Glomerular visceral epithelial cell (primary cell): ENCODE results near the gene FGF12.
"Not testable (repeated sequence)": the region's sequence is repeated elsewhere in the genome, so short reads cannot be mapped to it uniquely, and the experiment has no call there.

Source experiments
- DNase-seq: peaks from one replicate; pipeline ENCODE4 v3.0.0-alpha.2; 2016; ENCODE audit errors: extremely low spot score

FGF12 gene

DNA sequence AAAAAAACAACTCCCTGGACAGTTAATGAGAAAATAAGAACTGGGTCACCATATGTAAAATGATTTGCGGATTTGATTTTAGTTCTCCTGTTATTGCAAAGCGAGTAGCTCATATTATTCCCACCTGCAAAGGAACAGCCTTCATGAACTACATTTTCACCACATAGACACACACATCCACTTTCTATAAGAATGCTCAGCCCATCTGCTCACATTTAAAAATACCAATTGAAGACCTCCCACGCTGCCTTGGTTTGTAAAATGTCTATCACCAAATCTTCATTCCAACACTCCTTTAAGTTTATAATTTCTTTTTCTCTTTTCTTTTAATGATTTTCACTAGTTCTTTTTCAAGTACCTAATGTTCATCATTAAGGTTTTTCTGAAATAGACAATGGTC is 148.6 kb downstream of the FGF12 start:
- DNase-seq: no peak

DNA sequence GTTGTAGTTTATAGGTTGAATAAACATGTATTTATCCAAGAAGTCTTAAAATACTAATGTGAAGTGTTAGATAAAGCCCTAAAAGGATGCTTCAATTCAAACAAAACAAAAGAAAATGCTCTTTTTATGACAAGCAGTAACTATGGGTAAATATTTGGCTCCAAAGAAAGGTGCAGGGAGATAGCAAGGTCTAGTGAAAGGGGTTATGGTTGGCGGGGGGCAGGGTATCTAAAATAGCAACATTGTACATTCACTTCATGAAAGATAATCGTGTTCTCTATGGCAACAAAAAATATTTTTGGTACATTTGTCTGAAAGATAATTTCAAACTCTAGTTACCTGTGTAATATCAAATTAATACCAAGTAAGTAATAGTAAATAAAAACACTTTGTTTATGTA is 149.5 kb downstream of the FGF12 start:
- DNase-seq: no peak

DNA sequence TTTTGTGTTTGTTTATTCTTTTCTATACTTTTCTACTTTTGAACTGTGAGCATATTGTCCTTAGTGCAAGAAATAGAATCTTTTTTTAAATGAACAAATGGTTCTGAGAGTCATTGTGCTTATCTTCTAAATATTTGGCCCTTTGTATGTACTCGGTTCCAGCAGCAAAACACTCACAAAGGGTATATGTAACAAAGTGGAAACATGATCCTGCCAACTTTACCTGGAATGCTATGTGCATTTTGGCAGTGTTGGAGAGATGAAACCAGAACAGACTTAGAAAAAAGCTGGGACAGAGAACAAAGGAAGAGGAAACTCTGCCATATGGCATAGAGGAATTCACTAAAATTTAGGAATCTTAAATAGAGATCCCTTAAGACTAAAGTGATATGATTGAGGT is 150.1 kb downstream of the FGF12 start:
- DNase-seq: no peak

DNA sequence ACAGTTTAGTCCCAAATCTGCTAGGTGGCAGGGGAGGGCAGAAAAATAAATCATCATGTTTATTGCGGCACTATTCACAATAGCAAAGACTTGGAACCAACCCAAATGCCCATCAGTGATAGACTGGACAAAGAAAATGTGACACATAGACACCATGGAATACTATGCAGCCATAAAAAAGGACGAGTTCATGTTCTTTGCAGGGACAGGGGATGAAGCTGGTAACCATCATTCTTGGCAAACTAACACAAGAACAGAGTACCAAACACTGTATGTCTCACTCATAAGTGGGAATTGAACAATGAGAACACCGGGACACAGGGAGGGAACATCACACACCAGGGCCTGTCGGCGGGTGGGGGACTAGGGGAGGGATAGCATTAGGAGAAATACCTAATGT is 150.6 kb downstream of the FGF12 start:
- not testable (repeated sequence) for DNase-seq

DNA sequence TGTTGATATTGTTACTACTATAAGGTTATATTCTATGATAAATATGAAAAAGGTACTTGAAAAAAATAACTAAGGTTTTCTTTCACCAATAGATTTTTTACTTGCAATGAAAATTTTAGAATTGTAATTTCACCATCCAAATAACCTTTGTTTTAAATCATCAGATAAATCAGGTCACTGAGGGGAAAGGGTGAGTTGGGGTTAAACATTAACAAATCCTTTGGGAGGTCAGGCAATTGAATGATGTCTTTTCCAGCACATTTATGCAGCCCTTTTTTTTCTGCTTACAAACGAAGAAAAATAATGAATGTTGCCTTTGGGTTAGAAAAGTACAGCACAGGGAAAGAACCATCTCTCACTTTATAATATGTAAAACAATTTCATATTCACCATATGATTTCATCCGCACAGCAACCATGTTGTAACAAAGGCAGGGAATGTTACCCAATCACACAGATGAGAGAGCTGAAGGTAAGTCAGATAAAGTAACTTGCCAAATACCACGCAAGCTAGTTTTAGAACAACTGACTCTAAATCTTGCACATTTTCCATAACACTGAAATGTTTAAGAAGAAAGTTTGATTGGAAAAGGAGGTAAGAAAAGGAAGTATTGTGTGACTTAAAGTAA is 151.3 kb downstream of the FGF12 start:
- no peak for DNase-seq

DNA sequence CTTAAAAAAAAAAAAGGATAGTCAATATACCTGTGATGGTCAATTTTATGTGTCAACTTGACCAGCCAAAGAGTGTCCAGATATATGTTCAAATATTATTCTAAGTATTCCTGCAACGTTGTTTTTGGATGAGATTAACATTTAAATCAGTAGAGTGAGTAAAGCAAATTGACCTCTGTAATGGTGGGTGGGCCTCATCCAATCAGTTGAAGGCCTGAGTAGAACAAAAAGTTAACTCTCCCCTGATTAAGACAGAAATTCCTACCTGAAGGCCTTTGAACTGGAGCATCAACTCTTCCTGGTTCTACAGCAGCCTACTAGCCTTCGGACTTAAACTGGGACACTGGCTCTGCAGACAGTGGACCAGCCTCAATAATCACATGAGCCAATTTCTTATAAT is 154.1 kb downstream of the FGF12 start:
- DNase-seq: no peak

DNA sequence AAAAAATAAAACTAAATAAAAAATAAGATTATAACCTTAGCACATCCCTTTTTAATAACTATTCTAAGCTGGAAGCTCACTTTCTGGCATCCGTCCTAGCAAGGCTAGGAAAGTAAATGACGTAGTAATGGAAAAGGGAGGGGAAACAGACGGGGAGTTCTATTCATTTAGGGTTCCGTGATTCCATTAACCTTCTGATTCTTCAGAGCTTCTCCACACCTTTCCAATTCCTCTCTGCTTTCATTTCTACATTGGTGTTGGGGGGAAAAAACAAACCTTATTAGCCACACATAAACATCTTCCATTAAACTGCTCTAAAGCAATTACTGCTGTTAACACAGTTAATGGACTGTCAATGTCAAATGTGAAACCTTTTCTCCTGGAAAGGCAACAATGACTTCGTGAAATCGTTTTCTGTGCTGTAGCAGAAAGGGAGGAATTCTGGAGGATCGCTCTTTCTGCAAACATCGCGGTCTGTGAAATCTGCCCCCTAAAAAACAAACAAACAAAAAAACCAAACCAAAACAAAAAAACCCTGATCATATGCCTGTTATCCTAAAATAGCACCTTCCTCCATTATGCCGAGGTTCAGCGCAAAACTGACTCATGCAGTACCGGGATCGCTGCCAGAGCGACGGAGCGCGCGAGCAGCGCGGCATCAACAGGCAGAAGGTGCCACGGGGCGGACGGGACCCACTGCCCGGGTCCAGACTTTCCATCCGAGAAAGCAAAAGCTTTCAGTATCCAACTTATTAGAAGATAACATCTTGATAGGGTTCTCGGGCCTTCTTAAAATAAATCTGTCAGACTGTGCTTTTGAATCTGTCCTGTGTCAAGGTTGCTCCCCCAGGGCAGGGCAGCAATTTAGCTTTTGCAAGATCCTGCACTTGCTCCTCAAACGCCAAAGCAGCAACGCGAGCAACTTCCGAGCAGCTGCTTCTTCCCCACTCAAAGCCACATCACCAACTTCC is 156.2 kb downstream of the FGF12 start:
- DNase-seq: peak; percentile 43

DNA sequence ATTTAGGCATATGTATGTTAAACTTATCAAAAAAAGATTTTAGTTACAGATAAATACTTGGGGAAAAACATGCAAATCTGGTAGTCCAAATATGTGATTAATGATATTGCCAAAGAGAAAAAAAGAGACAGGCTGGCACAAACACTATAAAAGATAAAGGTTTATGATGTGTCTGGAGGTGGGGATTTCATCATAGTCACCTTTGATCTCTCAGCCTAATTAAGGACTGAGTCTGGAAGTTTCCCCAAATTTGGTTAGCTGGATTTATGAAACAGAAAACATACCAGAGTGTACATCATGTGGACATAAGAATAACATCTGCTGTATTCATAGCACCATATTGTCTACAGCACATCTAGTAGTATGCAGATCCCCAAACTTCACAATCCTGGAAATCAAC is 157.0 kb downstream of the FGF12 start:
- DNase-seq: no peak

DNA sequence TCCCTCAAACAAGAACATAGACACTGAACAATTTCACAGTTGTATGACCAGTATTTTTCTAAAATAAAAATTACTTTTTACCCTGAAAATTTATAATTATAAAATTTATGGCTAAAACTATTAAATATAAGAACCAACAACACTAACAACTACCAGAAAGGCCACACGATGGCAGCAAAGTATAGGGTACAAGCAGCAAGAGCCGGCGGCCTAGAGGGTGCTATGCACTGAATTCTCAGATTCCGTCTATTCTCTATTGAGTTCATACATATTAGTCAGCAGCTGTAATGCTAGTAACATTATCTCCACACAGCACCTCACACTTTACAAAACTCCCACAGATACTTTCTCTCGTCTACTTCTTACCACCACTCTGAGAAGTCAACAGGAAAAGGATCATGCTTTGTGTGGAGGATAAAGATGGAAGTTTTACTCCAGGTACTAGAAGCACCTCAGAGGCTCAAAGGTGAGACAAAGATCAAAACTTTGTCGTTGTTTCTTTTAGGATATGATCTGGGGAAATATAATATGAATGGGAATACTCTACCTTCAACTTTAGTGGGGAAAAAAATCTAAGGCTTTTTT is 160.5 kb downstream of the FGF12 start:
- peak; percentile 69 for DNase-seq

DNA sequence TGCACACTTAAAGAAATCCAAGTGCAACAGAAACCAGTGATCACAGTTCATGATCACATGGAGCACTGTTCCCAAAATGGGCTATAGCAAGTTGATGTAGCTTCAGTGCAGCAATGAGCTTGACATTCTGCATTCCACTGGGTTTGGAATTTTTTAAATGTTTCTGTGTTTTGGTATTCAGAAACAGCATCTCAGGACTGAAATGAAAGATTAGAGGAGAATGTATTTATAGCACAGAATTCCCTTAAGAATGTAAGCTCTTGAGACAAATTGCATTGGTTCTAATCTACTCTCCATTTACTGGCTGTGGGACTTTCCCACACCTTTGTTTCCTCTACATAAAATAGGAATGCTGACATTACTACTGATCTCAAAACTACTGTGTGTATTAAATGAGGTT is 162.7 kb downstream of the FGF12 start:
- DNase-seq: no peak

DNA sequence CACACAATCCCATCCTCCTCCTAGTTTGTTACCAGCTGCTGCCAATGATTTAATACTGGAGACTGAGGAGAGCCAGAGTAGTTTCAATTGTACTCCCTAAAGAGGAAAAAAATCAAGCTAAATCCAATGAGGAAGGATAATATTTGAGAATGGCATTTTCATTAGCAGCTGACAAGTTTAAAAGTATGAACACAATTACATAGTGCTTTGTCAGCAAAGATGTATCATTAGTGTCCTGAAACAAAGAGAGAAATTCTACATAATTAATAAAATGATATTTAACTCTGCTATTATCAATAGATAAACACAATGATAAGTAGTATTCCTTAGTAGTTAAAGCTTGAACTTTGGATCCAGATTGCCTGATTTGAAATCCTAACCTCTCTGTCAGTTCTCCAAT is 163.9 kb downstream of the FGF12 start:
- DNase-seq: no peak

DNA sequence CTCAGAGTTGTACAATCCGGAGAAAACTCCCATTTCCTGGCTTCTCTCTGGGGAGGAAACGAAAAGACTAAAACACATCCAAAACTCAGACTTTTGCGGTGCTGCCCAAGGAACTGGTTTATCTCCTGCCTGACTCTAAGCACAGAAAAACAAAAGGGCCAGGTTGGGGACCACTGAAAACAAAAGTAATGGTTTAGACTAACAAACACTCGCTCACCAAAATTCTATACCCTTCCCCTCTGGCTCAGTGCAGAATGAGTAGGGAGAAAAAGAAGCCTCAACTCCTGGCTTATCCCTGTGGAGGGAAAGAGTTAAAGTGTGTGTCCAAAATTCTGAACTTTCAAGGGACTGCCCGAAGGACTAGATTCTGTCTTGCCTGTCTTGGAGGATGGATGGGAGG is 173.6 kb downstream of the FGF12 start:
- no peak for DNase-seq

DNA sequence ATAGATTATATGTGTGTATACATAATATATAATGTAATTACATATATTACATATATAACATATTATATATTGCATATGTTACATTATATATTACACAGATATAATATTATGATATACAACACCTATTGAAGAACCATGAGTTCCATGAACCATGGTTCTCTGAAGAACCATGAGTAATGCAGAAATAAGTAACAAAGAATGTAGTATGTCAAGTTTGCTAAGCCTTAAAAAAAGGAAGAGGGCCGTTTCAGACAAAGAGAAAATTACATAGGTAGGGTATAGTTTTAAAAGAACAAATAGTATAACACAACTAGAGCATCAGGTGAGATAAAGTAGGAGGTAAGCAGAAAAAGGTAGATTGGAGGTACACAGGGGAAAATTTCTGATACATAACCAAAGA is 177.0 kb downstream of the FGF12 start:
- DNase-seq: no peak

DNA sequence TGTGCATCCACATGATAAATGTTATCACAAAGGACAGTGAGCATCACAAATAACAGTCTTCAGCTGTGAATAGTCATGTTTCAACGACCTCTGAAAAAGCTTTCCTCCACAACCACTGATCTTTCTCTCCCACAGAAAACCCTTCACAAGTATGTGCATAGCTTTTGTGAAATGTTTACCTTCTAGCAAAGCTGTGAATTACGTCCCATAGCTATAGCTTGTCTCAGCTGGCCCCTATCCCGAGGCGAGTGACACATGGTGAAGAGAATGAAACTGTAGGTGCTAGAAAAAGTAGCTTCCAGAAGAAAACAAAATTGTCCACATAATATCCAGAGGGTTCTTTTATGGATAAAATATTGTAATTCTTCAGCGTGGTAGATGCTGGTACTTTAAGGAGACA is 182.0 kb downstream of the FGF12 start:
- DNase-seq: no peak

DNA sequence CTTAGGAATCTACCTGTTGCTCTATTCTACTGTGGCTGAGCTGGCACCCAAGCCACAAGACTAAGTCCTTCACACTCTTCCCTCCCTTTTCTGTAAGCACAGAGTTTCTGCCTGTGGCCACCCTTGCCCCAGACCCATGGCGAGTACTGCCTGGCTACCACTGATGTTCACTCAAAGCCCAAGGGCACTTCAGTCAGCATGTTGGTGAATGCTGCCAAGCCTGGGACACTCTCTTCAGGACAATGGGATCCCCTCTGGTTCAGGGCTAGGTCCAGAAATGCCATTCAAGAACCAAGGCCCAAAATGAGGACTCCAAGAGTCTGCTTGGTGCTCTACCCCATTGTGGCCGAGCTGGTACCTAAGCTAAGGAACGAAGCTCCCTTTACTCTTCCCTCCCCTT is 184.2 kb downstream of the FGF12 start:
- DNase-seq: no peak

DNA sequence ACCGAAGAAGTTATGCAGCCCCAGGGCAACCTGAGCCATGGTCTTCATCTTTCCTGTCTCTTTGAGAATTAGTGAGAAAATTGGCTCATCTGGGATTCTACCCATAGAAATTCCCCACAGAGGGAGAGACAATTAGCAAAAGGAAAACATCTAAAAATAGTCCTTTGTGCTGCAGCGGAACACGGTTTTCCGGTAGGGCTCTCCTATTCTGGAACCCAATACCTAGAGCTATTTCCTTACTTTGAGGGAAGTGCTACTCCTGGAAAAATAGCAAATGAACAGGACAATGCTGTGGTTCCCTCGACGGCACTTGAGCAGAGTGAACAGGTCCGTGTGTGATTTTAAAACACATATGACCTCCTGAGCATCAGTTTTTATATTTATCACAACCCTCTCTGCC is 210.5 kb downstream of the FGF12 start:
- no peak for DNase-seq

DNA sequence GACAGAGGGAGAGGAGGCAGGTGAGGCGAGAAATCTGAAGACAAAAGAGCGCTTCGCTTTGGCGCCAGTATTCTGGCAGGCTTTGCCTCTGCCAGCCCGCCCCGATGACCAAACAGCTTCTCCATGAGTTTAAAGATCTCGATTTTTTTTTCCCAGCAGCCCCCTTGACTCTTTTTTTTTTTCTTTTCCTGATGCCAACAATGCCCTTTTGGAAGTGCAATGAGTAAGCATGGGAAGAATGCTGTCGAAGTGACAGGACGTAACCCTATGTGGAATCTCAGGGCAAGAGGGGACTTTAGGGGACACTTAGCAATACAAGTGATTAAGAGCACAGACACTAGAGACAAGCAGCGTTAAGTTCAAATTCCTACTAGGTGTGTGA is 211.7 kb downstream of the FGF12 start:
- DNase-seq: no peak

DNA sequence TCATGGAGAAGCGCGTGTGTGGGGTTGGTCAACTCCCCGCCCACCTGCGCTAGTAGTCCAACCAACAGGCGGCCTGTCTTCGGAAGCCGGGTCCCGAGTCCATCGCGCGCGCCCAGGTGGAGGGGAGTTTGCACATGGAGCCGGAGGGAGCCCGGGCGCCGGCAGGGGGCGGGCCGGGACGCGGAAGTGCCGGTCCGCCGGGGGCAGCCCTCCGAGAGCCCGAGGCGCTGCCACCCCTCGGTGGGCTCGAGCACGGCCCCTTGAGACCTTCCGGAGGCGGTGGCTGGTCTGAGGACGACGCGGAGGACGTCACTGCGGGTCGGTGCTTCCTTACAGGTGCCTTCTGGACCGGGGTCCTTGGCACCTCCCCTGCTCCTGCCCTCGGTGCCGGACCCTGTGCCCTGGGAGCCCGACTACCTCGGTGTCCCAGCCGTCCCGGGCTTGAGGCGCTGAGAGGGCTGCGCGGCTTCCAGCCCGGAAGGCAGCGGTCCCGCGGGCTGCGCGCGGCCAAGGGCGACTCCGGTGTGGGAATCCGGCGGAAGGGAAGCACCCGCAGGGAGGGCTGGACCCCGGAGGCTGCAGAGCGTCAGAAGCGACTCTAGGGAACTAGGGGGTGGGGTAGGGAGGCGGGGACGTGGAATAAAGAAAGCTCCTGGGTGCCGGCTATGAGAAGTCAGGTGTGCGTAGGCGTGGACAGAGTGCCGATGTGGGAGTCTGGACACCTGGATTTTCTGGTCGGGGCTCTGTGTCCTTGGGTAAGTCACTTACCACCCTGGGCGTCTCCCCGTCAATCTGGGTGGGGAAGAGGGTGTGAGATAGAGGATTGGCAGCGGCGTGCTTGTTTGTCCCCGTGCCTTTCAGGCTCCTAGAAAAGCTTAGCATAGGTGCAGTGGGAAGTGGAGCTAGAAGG is 212.3 kb downstream of the FGF12 start:
- DNase-seq: no peak

DNA sequence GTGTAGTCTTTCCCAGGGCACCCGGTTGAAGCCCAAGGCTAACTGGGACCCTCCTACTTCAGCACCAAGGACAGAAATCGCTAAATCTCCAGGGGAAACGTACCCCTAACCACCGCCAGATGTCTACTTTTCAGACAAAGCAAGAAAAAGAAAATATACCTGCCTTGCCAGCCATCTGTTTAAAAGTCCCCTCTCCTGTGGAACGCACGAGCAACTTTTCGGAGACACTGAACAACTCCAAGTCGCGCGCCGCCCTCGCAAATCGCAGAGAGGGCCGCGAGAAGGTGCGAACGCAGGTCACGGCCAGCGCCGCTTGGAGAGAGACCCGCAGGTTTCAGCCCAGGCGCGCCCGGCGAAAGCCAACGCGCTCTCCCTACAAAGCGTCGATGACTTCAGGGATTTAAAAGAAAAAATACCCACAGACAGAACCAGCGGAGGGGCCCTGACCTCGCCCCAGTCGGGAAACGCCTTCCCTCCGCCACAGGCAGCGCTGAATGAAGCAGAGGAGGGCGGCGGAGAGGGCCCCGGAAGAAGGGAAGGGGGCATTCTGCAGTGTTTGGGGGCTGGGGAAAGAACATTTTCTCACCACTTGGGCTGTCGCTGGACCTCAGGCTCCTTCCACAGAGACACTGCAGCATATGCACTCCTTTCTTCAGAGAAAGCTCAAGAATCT is 213.1 kb downstream of the FGF12 start:
- peak; percentile 8 for DNase-seq

DNA sequence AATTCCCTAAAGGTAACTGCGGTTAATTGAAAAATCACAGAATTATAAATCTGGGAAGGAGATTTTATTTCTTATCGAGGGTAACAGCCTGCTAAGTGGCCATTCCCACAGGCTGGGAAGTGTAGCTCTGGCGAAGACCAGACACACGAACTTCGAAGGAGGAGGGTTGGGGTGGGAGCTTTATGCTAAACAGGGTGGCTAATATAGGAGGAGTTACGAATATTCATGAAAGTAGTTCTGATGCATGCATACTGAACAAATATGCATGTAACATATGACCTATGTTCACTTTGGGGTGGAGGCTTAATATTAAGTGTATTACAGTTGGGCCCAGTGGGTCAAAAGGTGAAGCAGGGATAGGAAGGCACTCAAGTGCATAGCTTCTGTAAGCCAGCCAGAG is 221.6 kb downstream of the FGF12 start:
- no peak for DNase-seq

DNA sequence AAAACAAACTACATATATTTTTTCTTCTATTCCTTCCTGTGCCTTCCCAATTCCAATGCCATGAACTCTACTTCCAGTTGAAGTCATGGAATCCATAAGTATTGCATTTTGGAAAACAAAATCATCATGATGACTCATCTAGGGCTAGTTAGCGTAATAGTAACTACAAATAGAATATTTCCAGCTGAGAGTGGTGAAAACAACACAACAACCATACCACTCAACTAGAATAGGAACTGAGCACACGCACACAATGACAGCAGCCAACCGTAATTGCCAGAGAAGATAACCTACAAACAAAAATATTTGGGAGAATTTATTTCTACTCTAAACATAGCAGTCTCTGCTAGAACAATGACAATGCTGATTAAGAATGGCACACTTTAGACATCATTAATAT is 225.9 kb downstream of the FGF12 start:
- DNase-seq: no peak
